ENCODE results near the gene GIGYF2. TPM values are rescaled to one million over a fixed set of nuclear protein-coding genes. Genes with fewer than 3 reads are reported as not detected.

GIGYF2 gene
- total RNA-seq, 1 experiment from 2014 or later: 55.3 TPM

GRCh38 chr2:232817756-232818155 lies 120.6 kb downstream of the GIGYF2 start:
- Histone ChIP-seq H3K23me2 (ENCODE audit: insufficient read length, low read depth, low read length, poor library complexity, severe bottlenecking) (no peaks in the 10 kb centered on the region), H2BK120ac (ENCODE audit: low read depth, low read length, poor library complexity, severe bottlenecking) (no peak overlapping the region), H2AK5ac (ENCODE audit: insufficient read length, low read length) (no peak overlapping the region), H3K18ac (ENCODE audit: insufficient read length, low read depth, low read length) (no peak overlapping the region), H2BK15ac (ENCODE audit: low read depth, low read length) (no peak overlapping the region), H3K79me2 (ENCODE audit: insufficient read depth, low read length) (no peaks in the 10 kb centered on the region), H3K27ac (ENCODE audit: insufficient read length, low read depth, low read length) (no peak overlapping the region), H3K4me2 (ENCODE audit: insufficient read depth, insufficient read length, low read length) (no peak overlapping the region), H2BK20ac (ENCODE audit: low read depth, low read length, poor library complexity, severe bottlenecking) (no peak overlapping the region), H2BK5ac (ENCODE audit: insufficient read length, low read length) (no peak overlapping the region), H4K8ac (replicated peaks; ENCODE audit: insufficient read length, low read depth, low read length) (no peak overlapping the region), H2AFZ (ENCODE audit: low read length) (no peak overlapping the region), H4K5ac (ENCODE audit: insufficient read length, low read depth, low read length) (no peak overlapping the region), H3K9ac (ENCODE audit: extremely low read depth, insufficient read length, low read length) (no peak overlapping the region), H3K4ac (ENCODE audit: low read depth, low read length) (no peak overlapping the region), H3K79me1 (ENCODE audit: insufficient read depth, low read depth, low read length, poor library complexity, severe bottlenecking) (no peaks in the 10 kb centered on the region), H2BK12ac (ENCODE audit: insufficient read length, low read depth, low read length) (no peak overlapping the region), H4K20me1 (ENCODE audit: control insufficient read depth, insufficient read depth, insufficient read length) (no peaks in the 10 kb centered on the region), H3K4me1 (ENCODE audit: insufficient read depth, low read length) (no peaks in the 10 kb centered on the region), H3K27me3 (ENCODE audit: insufficient read depth, low read length) (no peaks in the 10 kb centered on the region), H4K91ac (ENCODE audit: insufficient read length, low read depth, low read length) (no peak overlapping the region), H3K14ac (ENCODE audit: insufficient read depth, low read length) (no peak overlapping the region), H3K56ac (ENCODE audit: insufficient read length, low read depth, low read length) (no peak overlapping the region), H3T11ph (ENCODE audit: low read length) (no peak overlapping the region), H3K9me3 (ENCODE audit: control insufficient read depth, low read depth, low read length) (no peaks in the 10 kb centered on the region), H3K23ac (ENCODE audit: insufficient read length, low read depth, low read length) (no peak overlapping the region)
- Mint-ChIP-seq H3K9me3 (no peaks in the 10 kb centered on the region), H3K27me3 (ENCODE audit: low read depth) (no peaks in the 10 kb centered on the region; the same call in 1 of the 2 replicates), H3K36me3 (ENCODE audit: insufficient read depth in 1 of 3, low read depth in 3 of 3) (peaks cover 19 to 73% (median 73%) of the 10 kb centered on the region in 3 experiments; a peak in 6 of 7 replicates), H3K4me1 (peaks cover 12 to 18% of the 10 kb centered on the region in 2 experiments; a peak in 3 of 4 replicates), H3K4me3 (no peak overlapping the region), H3K27ac (0 out of 7 replicates have a peak overlapping the region, but pooled peaks of 1 of the 3 experiments have one; percentile 10)
- WGBS (ENCODE audit: extremely low coverage, insufficient read length, low lambda C conversion rate): no CpG with 5 or more reads among the region's 3 CpGs
- no peak for TF ChIP-seq CTCF (conservative IDR thresholded peaks at IDR 0.05)
- DNase-seq: no peak

Measured in H9 (cell line).